Measurements from ENCODE around the gene NEU3.
A peak's percentile ranks its signal among the peaks of the same experiment; 100 is the strongest.
"Not testable (repeated sequence)": the region's sequence is repeated elsewhere in the genome, so short reads cannot be mapped to it uniquely, and the experiment has no call there.

The NEU3 gene

DNA sequence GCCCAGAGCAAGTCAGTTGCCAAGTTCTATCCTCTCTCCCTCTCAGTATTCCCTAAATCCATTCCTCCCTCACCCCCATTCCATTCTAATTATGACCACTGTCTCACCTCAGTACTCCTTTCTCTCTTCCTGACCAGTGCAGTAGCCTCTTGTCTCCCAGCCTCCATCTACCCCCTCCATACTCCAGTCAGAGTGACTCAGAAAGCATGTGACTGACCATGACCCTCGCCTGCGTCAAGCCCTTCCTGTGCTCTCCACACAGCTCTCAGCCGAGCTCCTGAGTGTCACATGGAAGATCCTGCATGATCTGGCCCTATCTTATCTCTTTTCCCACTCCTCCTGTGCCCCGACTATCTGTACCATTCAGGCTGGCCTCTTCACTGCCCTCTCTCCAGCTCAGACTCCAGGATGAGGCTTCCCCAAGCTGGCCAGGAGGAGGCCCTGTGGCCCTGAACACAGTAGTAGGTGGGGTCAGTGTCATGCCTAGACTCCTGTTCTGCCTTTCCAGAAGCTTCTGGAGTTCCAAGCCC, 42.6 kb downstream of the NEU3 start:
- peak; percentile 95 for DNase-seq

DNA sequence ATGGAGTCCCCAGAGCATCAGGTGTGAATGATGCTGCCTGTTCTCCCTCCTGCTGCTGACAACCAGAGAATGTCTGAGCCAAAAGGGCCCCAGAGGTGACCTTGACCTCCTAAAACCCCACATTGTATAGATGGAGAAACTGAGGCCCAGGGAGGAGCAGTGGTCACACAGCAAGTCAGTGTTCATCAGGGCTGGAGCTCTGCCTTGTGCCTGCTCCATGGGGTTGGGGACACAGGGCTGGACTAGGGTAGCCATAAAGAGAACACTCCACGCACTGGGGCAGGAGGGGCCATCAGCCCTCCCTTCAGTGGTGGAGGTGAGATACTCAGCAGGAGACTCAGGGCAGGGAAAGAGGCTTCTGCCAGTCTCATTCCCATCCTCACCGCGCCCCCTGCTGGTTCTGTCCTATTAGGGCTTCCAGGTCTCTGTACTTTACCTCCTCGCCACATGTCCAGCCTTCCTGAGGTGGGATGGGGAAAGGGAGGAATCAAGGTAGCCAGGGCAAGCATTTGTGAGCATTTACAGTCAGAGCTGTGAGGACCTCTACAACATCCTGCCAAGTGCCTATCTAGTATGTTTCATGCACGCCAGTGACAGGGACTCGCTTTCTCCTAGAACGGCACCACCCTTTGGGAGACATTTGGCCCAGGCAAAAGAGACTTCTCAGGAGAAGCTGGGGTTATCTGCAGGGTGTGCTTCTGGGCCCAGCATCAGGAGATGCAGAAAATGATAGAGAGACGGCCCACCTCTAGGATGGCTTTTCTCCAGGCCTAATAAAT, 43.2 kb downstream of the NEU3 start:
- DNase-seq: peak; percentile 79

DNA sequence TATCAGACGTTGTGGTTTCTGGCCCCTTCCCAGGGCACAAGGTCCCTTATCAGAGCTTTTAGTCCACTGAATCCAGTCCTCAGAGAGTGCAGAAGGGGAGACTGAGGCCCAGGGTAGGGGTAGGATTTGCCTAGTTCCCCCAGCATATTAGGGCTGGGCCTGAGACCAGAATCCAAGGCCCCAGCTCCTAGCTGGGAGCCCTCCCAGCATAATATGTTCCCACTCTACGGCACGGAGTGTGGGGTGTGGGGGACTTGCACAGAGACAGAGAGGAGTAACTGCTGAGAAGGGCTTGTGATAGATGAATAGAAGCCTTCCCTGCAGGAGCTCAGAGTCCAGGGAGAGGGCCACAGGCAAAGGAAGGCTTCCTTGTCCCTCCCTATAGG, 43.8 kb downstream of the NEU3 start:
- no peak for DNase-seq

DNA sequence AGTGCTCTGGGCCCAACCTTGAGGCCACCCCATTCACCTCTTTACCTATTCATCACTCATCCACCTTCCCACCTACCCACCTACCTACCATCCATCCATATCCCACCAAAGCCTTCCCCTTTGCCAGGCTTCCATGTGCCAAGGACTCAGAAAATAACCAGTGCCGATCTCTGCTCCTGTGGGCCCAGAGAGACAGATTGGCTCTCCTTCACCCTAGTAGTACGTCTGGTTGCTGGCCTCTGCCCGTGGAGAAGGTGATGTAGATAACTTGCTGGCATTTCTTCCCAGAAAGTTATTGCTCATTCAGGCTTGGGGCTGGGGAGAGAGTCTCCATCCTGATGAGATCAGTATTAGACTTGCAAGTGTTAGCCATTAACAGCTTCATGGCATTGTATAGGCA, 45.2 kb downstream of the NEU3 start:
- DNase-seq: no peak

DNA sequence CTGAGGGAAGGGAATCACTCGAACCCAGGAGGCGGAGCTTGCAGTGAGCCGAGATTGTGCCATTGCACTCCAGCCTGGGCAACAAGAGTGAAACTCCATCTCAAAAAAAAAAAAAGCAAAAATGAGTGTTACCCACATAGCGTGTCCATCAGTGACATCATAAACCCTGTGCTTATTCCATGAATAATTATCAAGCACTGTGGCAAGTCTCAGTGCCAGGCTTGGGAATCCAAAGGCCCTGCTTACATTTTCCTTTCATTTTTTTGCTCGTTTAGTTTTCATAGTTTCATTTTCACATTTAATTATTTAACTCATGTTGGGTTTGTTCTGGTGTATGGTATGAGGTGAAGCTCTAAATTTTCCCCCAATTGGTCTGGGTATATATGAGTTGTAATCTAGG, 46.5 kb downstream of the NEU3 start:
- no peak for DNase-seq

DNA sequence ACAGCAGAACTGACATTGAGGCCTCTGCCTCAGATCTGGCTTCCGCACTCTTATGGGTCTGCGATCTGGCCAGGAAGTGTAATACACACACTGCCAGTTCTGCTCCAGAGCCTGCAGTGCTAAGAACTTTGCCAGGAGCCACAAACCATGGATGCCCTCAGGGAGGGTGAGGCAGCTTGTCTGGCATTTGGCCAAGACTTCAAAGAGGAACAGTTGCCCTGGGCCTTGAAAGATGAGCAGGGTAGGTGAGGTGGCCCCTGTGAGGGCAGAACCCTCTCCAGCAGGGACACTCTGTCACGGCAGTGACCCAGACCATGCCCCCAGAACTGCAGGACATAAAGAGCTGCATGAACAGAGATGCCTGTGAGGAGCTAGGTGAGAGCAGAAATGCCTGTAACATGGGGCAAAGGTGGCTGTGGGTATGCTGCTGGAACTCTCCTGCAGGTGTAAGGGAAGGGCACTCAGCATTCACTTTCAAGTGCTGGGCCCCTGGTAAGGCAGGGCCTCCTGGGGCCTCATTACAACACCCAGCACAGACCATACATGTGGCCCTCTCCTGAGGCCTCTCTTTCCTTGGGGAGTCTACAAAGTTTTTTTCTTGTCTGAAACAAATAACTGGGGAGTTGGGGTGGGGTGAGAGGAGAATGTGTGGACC, 47.3 kb downstream of the NEU3 start:
- no peak for DNase-seq

DNA sequence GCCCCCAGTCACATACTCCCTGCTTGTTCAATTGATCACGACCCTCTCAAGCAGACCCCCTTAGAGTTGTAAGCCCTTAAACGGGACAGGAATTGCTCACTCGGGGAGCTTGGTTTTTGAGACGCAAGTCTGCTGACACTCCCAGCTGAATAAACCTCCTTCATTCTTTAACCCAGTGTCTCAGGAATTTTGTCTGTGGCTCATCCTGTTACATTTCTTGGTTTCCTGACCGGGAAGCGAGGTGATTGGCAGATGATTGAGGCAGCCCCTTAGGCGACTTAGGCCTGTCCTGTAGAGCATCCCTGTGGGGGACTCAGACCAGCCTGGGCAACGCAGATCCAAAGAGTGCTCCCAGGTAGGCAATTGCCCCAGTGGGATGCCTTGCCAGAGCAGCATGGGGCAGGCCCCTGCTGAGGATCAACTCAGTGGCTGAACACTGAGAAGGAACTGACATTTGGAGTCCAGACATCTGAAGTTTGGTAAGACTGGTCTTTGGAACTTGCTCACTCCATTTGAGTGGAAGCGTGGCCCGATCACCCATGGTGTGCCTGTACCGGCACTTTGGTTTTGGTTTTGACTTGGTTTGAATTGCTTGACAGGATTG, 51.5 kb downstream of the NEU3 start:
- DNase-seq: no peak

DNA sequence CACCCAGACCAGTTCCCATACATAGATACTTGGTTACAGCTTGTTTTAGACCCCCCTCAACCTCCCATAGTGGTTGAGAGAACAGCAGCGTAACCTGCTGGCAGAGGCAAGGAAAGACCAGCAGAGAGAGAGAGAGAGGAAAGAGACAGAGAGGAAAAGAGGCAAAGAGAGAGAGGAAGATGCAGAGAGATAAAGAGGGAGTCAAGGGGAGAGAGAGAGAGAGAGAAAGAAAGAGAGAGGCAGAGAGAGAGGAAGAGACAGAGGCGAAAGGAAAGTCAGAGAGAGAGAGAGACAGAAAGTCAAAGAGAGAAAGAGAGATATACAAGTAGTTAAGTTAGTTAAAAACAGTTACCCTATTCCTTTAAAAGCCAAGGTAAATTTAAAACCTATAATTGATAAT, 52.5 kb downstream of the NEU3 start:
- no peak for DNase-seq

DNA sequence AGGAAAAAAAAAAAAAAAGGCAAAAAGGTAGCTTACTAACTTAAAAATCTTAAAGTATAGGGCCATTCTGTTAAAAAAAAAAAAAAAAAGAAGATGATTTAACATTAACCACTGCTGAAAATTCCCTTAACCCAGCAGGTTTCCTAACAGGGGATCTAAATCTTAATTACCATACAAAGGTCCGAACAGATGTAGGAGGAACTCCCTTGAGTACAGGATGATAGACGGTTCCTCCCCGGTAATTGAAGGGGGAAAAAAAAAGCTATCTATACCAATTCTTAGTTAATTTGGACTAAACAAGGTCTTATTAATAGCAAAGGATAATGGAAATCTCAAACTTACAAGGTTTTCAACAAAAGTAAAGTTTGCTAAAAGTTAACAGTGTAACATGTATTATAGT, 53.1 kb downstream of the NEU3 start:
- not testable (repeated sequence) for DNase-seq

DNA sequence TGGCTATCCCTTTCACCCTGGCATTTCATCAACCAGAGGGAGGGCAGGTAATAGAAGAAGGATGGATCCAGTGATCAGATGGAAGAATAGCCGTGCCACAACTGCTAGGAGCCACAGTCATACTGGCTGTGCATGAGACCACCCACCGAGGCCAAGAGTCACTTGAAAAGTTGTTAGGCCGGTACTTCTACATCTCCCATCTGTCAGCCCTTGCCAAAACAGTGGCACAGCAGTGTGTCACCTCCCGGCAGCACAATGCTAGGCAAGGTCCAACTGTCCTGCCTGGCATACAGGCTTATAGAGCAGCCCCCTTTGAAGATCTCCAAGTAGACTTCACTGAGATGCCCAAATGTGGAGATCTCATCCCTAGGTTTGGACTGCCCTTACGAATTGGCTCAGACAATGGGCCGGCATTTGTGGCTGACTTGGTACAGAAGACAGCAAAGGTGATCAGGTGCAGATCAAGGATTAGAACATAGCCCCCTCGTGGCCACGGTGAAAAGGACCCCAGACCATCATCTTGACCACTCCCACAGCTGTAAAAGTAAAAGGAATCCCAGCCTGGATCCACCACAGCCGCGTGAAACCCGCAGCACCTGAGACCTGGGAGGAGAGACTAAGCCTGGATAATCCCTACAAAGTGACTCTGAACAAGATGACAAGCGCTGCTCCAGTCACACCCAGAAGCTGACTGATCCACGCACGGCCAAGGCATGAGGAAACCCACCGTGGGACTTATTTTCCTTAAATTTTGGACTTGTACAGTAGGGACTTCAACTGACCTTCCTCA, 55.8 kb downstream of the NEU3 start:
- DNase-seq: not testable (repeated sequence)

DNA sequence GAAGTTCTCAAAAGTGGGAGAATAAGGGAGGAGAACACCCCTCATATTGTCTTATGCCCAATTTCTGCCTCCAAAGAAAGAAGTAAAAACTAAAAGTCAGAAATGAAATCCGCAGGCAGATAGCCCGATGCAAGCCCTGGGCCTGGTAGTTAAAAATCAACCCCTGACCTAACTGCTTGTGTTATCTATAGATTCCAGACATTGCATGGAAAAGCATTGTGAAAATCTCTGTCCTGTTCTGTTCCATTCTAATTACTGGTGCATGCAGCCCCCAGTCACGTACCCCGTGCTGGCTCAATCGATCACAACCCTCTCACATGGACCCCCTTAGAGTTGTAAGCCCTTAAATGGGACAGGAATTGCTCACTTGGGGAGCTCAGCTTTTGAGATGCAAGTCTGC, 57.9 kb downstream of the NEU3 start:
- not testable (repeated sequence) for DNase-seq

DNA sequence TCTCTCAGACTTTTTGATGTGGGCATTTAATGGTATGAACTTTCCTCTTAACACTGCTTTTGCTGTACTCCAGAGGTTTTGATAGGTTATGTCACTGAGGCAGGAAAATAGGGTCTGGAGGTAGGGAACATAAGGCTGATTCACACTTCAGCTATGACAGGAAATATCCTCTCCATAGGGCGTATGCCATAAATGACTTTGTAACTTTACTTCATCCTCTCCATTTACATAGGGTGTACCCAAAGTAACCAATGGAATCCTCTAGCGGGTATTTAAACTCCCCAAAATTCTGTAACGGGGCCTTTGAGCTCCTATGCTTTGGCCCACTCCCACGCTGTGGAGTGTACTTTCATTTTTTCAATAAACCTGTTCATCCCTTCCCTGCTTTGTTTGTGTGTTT, 58.5 kb downstream of the NEU3 start:
- no peak for DNase-seq

DNA sequence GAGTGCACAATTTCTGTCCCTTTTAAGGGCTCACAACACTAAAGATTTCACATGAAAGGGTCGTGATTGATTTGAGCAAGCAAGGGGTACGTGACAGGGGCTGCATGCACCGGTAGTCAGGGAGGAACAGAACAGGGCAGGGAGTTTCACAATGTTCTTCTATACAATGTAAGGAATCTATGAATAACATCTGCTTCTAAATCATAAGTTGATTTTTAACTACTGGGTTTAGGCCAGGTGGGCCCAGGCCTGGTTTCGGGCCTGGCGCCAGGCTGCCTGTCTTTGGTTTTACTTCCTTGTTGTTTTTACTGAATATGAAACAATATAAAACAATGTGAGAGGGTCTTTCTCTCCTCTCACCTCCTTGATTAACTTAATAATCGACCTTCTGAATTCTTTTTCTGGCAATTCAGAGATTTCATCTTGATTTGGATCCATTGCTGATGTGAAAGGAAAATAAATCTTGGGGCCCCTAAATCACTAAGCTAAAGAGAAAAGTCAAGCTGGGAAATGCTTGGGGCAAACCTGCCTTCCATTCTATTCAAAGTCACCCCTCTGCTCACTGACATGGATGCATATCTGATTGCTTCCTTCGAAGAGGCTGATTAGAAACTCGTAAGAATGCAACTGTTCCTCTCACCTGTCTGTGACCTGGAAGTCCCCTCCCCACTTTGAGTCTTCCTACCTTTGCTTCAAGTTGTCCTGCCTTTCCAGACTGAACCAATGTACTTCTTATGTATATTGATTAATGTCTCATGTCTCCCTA, 61.0 kb downstream of the NEU3 start:
- DNase-seq: not testable (repeated sequence)

DNA sequence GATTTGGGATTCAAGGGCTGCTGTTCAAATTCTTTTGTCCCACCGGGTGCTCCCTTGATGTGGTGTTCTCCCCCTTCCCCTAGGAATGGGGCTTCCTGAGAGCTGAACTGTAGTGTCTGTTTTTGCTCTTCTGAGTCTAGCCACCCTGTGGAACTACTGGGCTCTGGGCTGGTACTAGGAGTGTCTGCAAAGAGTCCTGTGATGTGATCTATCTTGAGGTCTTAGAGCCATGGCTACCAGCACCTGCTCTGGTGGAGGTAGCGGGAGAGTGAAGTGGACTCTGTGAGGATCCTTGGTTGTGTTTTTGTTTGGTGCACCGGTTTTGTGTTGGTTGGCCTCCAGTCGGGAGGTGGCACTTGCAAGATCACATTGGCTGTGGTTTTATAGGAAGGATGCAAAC, 61.8 kb downstream of the NEU3 start:
- no peak for DNase-seq

DNA sequence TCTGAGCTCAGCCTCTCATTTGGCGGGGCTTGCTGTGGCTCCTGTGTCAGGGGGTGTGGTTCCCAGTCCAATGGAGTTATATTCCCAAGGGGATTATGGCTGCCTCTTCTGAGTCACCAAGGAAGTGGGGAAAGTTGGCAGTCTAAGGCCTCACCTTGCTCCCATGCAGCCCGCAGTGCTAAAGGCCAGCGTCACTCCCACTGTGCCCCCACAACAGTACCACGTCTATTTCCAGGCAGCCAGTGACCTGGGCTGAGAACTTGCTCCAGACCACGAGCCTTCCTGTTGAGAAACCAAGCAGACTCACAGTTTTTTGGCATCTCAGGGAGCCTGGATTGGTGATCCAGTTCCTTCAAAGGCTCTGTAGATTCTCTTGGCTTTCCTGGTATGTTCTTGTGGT, 62.3 kb downstream of the NEU3 start:
- no peak for DNase-seq

DNA sequence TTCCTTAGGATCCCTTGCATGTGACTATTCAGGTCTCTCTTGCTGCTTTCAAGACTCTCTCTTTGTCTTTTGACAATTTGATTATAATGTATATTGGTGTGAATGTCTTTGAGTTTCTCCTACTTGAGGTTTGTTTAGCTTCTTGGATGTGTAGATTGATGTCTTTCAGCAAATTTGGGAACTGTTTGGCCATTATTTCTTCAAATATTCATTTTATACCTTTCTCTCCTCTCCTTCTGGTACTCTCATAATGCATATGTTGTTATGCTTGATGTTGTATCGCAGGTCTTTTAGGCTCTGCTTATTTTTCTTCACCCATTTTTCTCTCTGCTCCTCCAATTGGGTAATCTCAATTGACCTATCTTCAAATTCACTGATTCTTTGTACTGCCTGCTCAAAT, 63.7 kb downstream of the NEU3 start:
- DNase-seq: no peak

DNA sequence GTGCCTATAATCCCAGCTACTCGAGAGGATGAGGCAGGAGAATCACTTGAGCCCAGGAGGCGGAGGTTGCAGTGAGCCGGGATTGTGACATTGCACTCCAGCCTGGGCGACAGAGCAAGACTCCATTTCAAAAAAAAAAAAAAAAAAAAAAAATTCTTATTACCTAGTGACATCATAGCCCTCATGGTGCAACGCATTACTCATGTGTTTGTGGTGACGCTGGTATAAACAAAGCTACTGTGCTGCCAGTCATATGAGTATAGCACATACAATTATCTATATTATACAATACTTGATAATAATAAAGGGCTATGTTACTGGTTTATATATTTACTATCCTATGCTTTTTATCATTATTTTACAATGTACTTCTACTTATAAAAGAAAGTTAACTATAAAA, 66.8 kb downstream of the NEU3 start:
- peak; percentile 71 for DNase-seq

DNA sequence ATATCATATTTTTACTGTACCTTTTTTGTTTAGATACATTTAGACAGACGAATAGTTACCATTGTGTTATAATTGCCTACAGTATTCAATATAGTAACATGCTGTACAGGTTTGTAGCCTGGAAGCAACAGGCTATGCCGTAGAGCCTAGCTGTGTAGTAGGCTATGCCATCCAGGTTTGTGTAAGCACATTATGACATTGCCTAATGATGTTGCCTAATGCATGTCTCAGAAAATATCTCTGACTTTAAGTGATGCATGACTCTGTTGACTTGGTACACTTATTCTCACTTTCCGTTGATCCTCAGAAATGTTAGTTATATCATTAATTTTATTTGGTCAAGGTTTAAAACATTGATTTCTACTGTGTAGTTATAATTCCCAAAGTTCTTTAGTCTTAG, 68.1 kb downstream of the NEU3 start:
- no peak for DNase-seq

DNA sequence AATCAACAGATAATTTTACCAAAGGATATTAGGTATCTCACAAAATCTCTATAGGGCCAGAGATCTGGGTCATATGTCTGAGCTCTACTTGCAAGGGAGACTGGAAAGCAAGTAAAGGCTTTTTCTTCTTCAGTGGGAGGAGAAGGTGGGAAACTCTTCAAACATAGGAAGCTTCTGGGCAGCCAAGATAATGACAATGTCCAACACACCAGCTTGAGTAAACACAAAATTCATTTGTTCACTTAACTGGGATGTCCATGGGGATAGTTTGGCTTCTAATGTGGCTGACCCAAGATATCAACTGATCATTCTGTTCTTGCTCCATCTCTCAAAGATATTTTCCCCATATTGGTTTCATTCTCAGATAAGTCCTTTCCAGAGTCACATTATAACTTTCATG, 70.6 kb downstream of the NEU3 start:
- DNase-seq: no peak

DNA sequence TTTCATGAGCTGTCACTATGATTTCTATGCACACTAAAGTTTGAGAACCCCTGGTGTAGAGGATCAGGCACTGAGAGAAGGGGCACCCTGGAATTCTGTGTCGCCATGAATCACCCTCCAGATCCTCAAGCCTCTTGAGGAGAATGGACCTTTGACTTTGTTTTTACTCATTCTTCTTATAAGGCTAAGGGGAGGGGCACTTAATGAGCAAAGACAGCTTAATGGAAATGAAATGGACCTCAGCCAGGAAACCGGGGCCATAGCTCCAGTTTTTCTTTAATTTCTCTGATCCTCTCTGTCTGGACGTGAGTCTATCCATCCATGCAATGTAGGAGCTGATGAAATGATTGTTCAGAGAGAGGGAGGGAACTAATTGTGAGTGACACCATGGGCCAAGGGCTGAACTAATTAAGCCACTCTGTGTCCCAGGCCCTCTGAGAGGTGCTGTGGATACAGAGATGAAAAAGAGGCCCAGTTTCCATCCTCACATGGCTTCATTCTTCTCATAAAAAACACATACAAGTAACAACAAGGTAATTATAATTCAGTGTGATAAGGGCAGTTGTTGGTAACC, 75.1 kb downstream of the NEU3 start:
- DNase-seq: peak; percentile 77

DNA sequence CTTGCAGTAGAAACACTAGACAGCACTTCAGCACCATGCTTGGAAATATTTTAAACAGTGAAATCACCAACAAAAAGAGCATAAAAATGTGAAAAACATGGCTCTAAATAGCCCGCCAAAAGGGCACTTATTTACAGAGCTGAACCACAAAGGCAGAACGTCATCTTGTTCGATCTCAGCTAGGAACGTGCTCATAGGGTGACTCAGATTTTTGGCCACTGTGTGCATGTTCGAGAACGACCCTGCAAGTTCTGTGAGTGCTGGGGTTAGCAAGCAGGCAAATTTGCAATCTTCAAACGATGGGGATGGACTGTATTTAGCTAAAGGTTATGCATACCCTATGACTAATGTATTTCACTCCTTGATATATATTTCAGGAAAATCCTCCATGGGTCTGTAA, 77.3 kb downstream of the NEU3 start:
- peak; percentile 56 for DNase-seq
